Epithelial cell of esophagus (primary cell): ENCODE results near the gene SYCE1L.
"Not testable (repeated sequence)": the region's sequence is repeated elsewhere in the genome, so short reads cannot be mapped to it uniquely, and the experiment has no call there.

Source experiments
- DNase-seq: peaks from one replicate; pipeline ENCODE4 v3.0.0; 2010; ENCODE audit warnings: low read depth
- H3K4me3 ChIP-seq: 2 replicates; pipeline ENCODE4 v1.5.1; 2011; ENCODE audit warnings: mild to moderate bottlenecking, low read length, control low read depth
- CTCF ChIP-seq: IDR thresholded peaks from 2 replicates; pipeline ENCODE4 v1.5.1; 2011; ENCODE audit warnings: low read depth, mild to moderate bottlenecking, low read length, control low read depth, inconsistent platforms; ENCODE audit not compliant: insufficient read depth; ENCODE audit errors: missing control alignments

The SYCE1L gene

GRCh38 chr16:77169650-77170236 lies 29.5 kb upstream of the SYCE1L start:
- TF ChIP-seq CTCF, result peak; percentile 72
- H3K4me3 ChIP-seq, result no peak overlapping the region
- DNase-seq, result peak; percentile 72

- no peak for TF ChIP-seq CTCF
- no peak overlapping the region for H3K4me3 ChIP-seq
- no peak for DNase-seq
Measured at GRCh38 chr16:77170805-77171204, 28.4 kb upstream of the SYCE1L start.

GRCh38 chr16:77171745-77172635 lies 27.2 kb upstream of the SYCE1L start:
- no peak overlapping the region for H3K4me3 ChIP-seq
- TF ChIP-seq CTCF, result peak; percentile 74
- DNase-seq, result peak; percentile 71

GRCh38 chr16:77172951-77173350 lies 26.3 kb upstream of the SYCE1L start:
- TF ChIP-seq CTCF, result no peak
- no peak overlapping the region for H3K4me3 ChIP-seq
- DNase-seq, result no peak

- DNase-seq, result peak; percentile 49
- no peak for TF ChIP-seq CTCF
- no peak overlapping the region for H3K4me3 ChIP-seq
Measured at GRCh38 chr16:77183137-77183536, 16.1 kb upstream of the SYCE1L start.

GRCh38 chr16:77186298-77186697 lies 12.9 kb upstream of the SYCE1L start:
- DNase-seq, H3K4me3 ChIP-seq: not testable (repeated sequence)

GRCh38 chr16:77190190-77190477 lies 9.1 kb upstream of the SYCE1L start:
- TF ChIP-seq CTCF, result no peak
- DNase-seq, result no peak
- H3K4me3 ChIP-seq, result peak overlapping the region; percentile 96
